ENCODE results near the gene LSM10. TPM values are rescaled to one million over a fixed set of nuclear protein-coding genes. Genes with fewer than 3 reads are reported as not detected.

Gene LSM10
- total RNA-seq, 1 donor from 2014 or later: 36.4 TPM

DNA sequence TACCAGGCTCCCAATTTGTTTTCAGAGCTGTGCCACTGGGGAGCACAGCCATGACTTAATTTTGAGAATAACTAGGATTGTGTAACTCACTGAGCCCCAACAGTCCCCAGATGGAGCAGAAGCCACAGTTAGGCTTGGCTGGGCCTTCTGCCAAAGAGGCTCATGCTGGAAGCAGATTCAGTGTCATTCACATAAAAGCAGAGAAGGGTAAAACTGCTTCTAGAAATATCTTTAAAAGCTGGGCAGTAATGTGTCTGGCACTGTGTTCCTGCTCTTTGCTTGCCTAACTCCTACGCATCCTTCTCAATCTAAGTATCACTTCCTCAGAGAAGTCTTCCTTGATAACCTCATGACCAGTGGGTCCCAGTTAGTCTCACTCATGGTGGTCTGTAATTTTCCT, 32.3 kb downstream of the LSM10 start:
- Mint-ChIP-seq H3K9me3 (no peaks in the 10 kb centered on the region), H3K4me3 (no peak overlapping the region), H3K27ac (no peak overlapping the region), H3K4me1 (ENCODE audit: unreplicated experiment) (peaks cover 21% of the 10 kb centered on the region), H3K36me3 (no peaks in the 10 kb centered on the region), H3K27me3 (no peaks in the 10 kb centered on the region)
- TF ChIP-seq, protein P1, sequence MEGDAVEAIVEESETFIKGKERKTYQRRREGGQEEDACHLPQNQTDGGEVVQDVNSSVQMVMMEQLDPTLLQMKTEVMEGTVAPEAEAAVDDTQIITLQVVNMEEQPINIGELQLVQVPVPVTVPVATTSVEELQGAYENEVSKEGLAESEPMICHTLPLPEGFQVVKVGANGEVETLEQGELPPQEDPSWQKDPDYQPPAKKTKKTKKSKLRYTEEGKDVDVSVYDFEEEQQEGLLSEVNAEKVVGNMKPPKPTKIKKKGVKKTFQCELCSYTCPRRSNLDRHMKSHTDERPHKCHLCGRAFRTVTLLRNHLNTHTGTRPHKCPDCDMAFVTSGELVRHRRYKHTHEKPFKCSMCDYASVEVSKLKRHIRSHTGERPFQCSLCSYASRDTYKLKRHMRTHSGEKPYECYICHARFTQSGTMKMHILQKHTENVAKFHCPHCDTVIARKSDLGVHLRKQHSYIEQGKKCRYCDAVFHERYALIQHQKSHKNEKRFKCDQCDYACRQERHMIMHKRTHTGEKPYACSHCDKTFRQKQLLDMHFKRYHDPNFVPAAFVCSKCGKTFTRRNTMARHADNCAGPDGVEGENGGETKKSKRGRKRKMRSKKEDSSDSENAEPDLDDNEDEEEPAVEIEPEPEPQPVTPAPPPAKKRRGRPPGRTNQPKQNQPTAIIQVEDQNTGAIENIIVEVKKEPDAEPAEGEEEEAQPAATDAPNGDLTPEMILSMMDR (conservative IDR thresholded peaks at IDR 0.05): no peak
- no peak for DNase-seq (ENCODE audit: extremely low spot score, unreplicated experiment)

DNA sequence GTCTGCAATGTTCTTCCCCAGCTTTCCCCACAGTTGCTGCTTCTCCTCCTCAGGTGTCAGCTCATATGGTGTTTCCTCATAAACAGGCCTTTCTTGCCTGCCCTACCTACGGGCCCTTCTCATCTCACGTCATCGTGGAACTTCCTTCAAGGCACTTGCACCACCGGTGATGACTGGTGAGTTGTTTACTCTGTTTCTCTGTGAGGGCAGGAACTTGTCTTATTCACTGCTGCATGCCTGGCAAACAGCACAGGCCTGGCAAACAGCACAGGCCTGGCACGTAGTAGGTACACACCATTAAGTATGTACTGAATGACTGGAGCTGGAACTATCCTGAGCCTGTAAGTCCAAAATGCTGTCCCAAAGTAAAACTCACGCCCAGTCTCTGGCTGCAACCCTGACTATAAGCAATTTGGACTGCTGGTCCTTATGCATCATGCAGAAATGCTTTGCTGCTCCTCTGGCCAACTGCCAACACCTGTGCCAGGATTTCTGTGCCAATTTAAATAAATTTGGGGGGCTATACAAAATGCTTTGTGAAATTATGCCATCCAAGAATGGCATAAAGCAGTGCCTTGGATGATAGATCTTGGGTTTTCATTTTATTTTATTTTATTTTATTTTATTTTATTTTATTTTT, 37.7 kb downstream of the LSM10 start:
- no peak for DNase-seq (ENCODE audit: extremely low spot score, unreplicated experiment)
- TF ChIP-seq, protein P1 (conservative IDR thresholded peaks at IDR 0.05): no peak
- H3K4me3 Mint-ChIP-seq: no peak overlapping the region
- H3K27me3 Mint-ChIP-seq: no peaks in the 10 kb centered on the region
- peaks cover 18% of the 10 kb centered on the region for H3K36me3 Mint-ChIP-seq
- H3K9me3 Mint-ChIP-seq: no peaks in the 10 kb centered on the region
- H3K27ac Mint-ChIP-seq: peak overlapping the region; percentile 70
- no peaks in the 10 kb centered on the region for H3K4me1 Mint-ChIP-seq (ENCODE audit: unreplicated experiment)

- Mint-ChIP-seq H3K27ac (peak overlapping the region; percentile 70), H3K36me3 (peaks cover 20% of the 10 kb centered on the region), H3K4me3 (no peak overlapping the region), H3K27me3 (no peaks in the 10 kb centered on the region), H3K9me3 (no peaks in the 10 kb centered on the region), H3K4me1 (ENCODE audit: unreplicated experiment) (no peaks in the 10 kb centered on the region)
- TF ChIP-seq, protein P1 (conservative IDR thresholded peaks at IDR 0.05): no peak
- no peak for DNase-seq (ENCODE audit: extremely low spot score, unreplicated experiment)
Measured at GRCh38 chr1:36359383-36359782, 38.3 kb downstream of the LSM10 start.

GRCh38 chr1:36358514-36359084, 39.1 kb downstream of the LSM10 start:
- Mint-ChIP-seq H3K27me3 (no peaks in the 10 kb centered on the region), H3K27ac (no peak overlapping the region), H3K4me1 (ENCODE audit: unreplicated experiment) (no peaks in the 10 kb centered on the region), H3K4me3 (no peak overlapping the region), H3K9me3 (no peaks in the 10 kb centered on the region), H3K36me3 (peaks cover 23% of the 10 kb centered on the region)
- TF ChIP-seq, protein P1 (conservative IDR thresholded peaks at IDR 0.05): no peak
- no peak for DNase-seq (ENCODE audit: extremely low spot score, unreplicated experiment)

DNA sequence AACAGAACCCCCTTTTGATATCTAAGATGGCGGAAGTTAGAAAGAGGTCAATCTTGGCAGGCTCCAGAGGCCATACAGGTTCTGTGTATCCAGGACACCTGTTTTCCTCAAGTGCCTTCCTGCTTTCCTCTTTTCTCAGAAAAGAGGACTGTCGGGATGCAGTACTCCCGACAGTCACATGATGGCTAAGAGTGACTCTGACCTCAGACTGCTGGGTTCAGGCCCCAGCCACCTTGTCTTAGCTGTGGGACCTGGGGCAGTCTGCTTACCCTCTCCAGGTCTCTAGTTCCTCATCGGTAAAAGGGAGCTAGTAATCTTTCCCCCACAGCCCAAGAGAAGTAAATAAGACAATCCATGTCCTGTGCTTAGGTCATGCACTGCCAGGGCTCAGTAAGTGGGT, 41.9 kb downstream of the LSM10 start:
- H3K36me3 Mint-ChIP-seq: peaks cover 30% of the 10 kb centered on the region
- DNase-seq (ENCODE audit: extremely low spot score, unreplicated experiment): no peak
- H3K27me3 Mint-ChIP-seq: no peaks in the 10 kb centered on the region

More for the DNA sequence above, 41.9 kb downstream of the LSM10 start:
- no peak overlapping the region for H3K27ac Mint-ChIP-seq
- TF ChIP-seq, protein P1 (conservative IDR thresholded peaks at IDR 0.05): no peak
- peaks cover 16% of the 10 kb centered on the region for H3K4me1 Mint-ChIP-seq (ENCODE audit: unreplicated experiment)
- no peak overlapping the region for H3K4me3 Mint-ChIP-seq
- no peaks in the 10 kb centered on the region for H3K9me3 Mint-ChIP-seq

Data from type B pancreatic cell (in vitro differentiated cells).